ENCODE results near the gene DENND10. TPM values are rescaled to one million over a fixed set of nuclear protein-coding genes. Genes with fewer than 3 reads are reported as not detected.

DENND10 gene
- total and polyA plus RNA-seq, 2 donors (not counting 3 experiments of a cell fraction or from before 2014, with no cell fraction given) = 39.1 to 50.1 TPM

DNA sequence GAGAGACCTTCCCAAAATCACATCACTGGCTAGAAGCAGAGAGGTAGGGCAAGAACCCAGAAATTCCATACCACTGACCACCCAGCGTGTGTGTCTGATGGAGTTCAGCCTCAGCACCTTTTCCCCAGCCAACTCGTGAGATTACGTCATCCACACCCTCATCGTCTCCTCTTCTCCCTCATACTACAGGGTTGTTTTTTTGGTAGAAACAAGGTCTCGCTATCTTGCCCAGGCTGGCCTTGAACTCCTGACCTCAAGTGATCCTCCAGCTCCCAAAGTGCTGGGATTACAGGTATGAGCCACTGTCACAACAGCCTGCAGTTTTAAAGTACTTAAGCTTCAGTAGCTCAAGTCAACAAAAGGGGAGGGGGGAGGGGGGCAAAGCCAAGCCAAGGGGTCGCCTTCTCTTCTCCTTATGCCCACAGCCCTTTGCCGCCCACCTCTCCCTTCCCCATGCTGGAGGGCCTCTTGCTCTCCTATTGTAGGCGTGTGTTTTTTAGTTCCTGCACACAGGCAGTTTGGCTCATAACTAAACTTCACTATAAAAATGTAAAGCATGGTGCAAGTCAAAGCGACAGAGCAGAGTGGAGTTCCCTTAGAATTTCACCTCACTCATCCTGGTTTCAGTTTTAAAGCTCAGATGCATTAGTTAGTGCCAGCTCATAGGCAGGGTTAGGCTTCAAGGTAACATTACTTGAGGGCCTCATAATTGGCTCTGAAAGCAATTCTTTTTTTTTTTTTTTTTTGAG is 79.9 kb downstream of the DENND10 start:
- H3K27ac ChIP-seq (ENCODE audit: insufficient read depth, low read depth, low read length) = no peak overlapping the region
- H3K4me3 ChIP-seq (replicated peaks in 1 of 3; ENCODE audit: insufficient read depth in 1 of 3, low read depth in 1 of 3, low read length in 3 of 3) = no peak overlapping the region
- no peak for DNase-seq (ENCODE audit: low read depth, low spot score)
- FAIRE-seq = no peak
- no peaks in the 10 kb centered on the region for H3K79me2 ChIP-seq (ENCODE audit: control insufficient read depth, insufficient read depth, low read length)
- no peak overlapping the region for H3K4me2 ChIP-seq (ENCODE audit: insufficient read depth, low read length)
- POLR2A ChIA-PET = no interaction called here
- H3K9ac ChIP-seq (replicated peaks; ENCODE audit: extremely low read depth, insufficient read depth, low read length) = no peak overlapping the region
- no peaks in the 10 kb centered on the region for H4K20me1 ChIP-seq (replicated peaks; ENCODE audit: control insufficient read depth, extremely low read depth, insufficient read depth, low read length)
- TF ChIP-seq, protein P1, sequence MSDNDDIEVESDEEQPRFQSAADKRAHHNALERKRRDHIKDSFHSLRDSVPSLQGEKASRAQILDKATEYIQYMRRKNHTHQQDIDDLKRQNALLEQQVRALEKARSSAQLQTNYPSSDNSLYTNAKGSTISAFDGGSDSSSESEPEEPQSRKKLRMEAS (IDR thresholded peaks at IDR 0.05; ENCODE audit: insufficient read depth, insufficient read length) = no peak
- H3K27me3 ChIP-seq (ENCODE audit: control insufficient read depth in 2 of 2, insufficient read depth in 2 of 2, low read length in 2 of 2) = no peaks in the 10 kb centered on the region
- H2AFZ ChIP-seq (ENCODE audit: low read depth, low read length) = no peak overlapping the region
- H3K4me1 ChIP-seq (ENCODE audit: control insufficient read depth, extremely low read depth, insufficient read depth, low read length) = peaks cover 4% of the 10 kb centered on the region
- H3K36me3 ChIP-seq (ENCODE audit: control insufficient read depth in 2 of 2, extremely low read depth in 1 of 2, insufficient read depth in 2 of 2, low read length in 2 of 2) = no peaks in the 10 kb centered on the region
- no peaks in the 10 kb centered on the region for H3K9me3 ChIP-seq (replicated peaks; ENCODE audit: control insufficient read depth, insufficient read depth, low read length)
- no peaks in the 10 kb centered on the region for H3K9me1 ChIP-seq (replicated peaks; ENCODE audit: control insufficient read depth, extremely low read depth, insufficient read depth, low read length)
- dilution Hi-C loops (cut with MboI; ENCODE audit: extremely low pct_ligation_motif_present, low sequenced_read_pairs) (no loop called here), intact Hi-C loops (cut with micrococcal nuclease) (no loop called here)
- CTCF ChIA-PET = interaction anchor here (1.0 kb wide), 1 partner anchor 16 kb away, joined by 3 read pairs; no protein-coding TSS in a partner anchor
- BruUV-seq (replicated peaks) = no TSS peak

Small RNA genes within 50 kb of the gene (small RNA-seq; reads per million reads assigned to genes)
- gene AL355598.1 (ENCODE audit: insufficient read depth, insufficient read length, low read depth, low replicate concordance) (not detected), gene RF00413 (ENCODE audit: insufficient read depth, insufficient read length, low read depth, low replicate concordance) (not detected), gene SNORA19 (ENCODE audit: insufficient read depth, insufficient read length, low read depth, low replicate concordance) (2.0 reads per million)

Other genes with a start within 250 kb of the DENND10 start
- gene NANOS1, start 74.4 kb upstream of the DENND10 start, total RNA-seq = 0.40 and 0.76 TPM in 2 replicates
- gene NANOS1, start 74.4 kb upstream of the DENND10 start, polyA plus RNA-seq = 0.29 and 0.30 TPM in 2 replicates
- 149 and 159 TPM in 2 replicates for gene EIF3A, start 23.3 kb upstream of the DENND10 start, total RNA-seq
- gene EIF3A, start 23.3 kb upstream of the DENND10 start, polyA plus RNA-seq = 11.7 and 27.6 TPM in 2 replicates
- 14.5 and 17.1 TPM in 2 replicates for gene SFXN4, start 61.6 kb downstream of the DENND10 start, total RNA-seq
- gene SFXN4, start 61.6 kb downstream of the DENND10 start, polyA plus RNA-seq = 8.9 and 11.1 TPM in 2 replicates
- 117 and 124 TPM in 2 replicates for gene PRDX3, start 74.7 kb downstream of the DENND10 start, total RNA-seq
- gene PRDX3, start 74.7 kb downstream of the DENND10 start, polyA plus RNA-seq = 99.4 and 123 TPM in 2 replicates
- gene GRK5, start 103.5 kb downstream of the DENND10 start, total RNA-seq = 29.1 and 29.5 TPM in 2 replicates
- 9.6 and 13.1 TPM in 2 replicates for gene GRK5, start 103.5 kb downstream of the DENND10 start, polyA plus RNA-seq